Left hindlimb (tissue), 1 donor: ENCODE measurements around the gene FLVCR2.
"Not testable (repeated sequence)": the region's sequence is repeated elsewhere in the genome, so short reads cannot be mapped to it uniquely, and the experiment has no call there.

Experiments
- DNase-seq: peaks from one replicate; pipeline ENCODE4 v3.0.0-alpha.2; 2018

Gene FLVCR2

GRCh38 chr14:75673345-75674035 is 95.1 kb downstream of the FLVCR2 start:
- DNase-seq = no peak

- DNase-seq = no peak
Observed at GRCh38 chr14:75675265-75675960, 97.0 kb downstream of the FLVCR2 start.

GRCh38 chr14:75685910-75686309 is 107.5 kb downstream of the FLVCR2 start:
- DNase-seq = no peak

GRCh38 chr14:75689012-75689411 is 110.6 kb downstream of the FLVCR2 start:
- DNase-seq = peak; percentile 70

DNA sequence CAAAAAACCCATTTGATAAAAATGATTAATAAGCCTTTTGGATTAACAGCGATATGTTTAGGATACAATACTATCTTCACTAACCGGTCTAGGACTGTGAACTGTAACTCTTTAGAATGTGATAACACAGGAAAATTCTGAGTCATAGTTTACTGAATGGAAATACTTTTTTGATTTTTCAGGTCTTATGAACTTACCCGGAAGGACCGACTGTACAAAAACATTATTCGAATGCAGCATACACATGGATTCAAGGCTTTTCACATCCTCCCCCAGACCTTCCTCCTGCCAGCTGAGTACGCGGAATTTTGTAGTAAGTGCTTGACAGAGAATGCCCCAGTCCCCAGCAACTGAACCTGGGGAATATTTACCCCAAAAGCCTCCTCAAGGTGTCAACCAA is 111.6 kb downstream of the FLVCR2 start:
- no peak for DNase-seq

- DNase-seq = not testable (repeated sequence)
Observed at GRCh38 chr14:75695025-75695424, 116.6 kb downstream of the FLVCR2 start.

- no peak for DNase-seq
Observed at GRCh38 chr14:75697386-75697785, 119.0 kb downstream of the FLVCR2 start.
